ENCODE data around the gene CAST.

CAST gene

DNA sequence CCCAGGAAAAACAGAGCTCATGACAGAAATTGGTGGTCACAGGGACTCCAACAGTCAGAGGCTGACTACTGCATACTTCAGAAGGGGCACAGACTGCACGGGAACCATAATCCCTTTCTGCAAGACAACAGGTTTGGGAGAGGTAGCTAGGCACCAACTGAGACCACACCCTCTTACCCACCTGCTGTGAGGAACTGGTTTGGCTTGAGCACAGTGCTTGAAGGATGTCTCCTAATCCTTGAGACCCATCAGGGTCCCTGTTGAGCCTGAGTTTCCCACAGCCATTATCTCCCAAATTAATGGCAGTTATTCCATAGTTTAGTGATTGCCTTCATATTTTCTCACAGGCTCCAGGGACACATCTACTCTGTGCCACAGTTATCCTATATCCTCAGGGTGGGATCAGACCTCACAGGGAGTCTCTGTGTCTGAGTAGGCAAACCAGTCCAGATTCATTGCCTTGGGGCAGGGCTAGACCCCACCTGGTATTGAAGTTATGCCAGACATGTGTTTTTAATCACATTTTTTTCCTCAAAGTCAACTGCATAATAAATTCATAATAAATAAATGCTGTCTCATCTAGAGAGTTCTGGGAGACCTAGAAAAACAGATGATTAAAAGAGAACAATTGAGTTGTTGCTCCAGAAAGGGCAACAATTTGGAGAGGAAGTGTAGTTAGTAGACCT, 9.3 kb upstream of the CAST start:
- Histone ChIP-seq H3K27me3 (ENCODE audit: insufficient read depth, low read length) (no peaks in the 10 kb centered on the region), H3K27ac (ENCODE audit: low read depth, low read length, poor library complexity, severe bottlenecking) (no peak overlapping the region), H2AFZ (ENCODE audit: low read length) (no peak overlapping the region), H3K4me1 (ENCODE audit: insufficient read depth, low read length, severe bottlenecking) (no peaks in the 10 kb centered on the region), H3F3A (ENCODE audit: insufficient read depth, low read length) (no peaks in the 10 kb centered on the region), H3K9me2 (ENCODE audit: low read depth, low read length) (no peaks in the 10 kb centered on the region), H3K79me2 (ENCODE audit: insufficient read depth, low read length) (no peaks in the 10 kb centered on the region), H4K20me1 (ENCODE audit: insufficient read depth, low read length) (no peaks in the 10 kb centered on the region), H3K36me3 (ENCODE audit: insufficient read depth, low read length) (no peaks in the 10 kb centered on the region), H3K9ac (ENCODE audit: low read length) (no peak overlapping the region), H3K4me2 (ENCODE audit: low read length) (no peak overlapping the region), H3K9me3 (ENCODE audit: low read length) (no peaks in the 10 kb centered on the region), H3K4me3 (ENCODE audit: low read depth, low read length, poor library complexity, severe bottlenecking) (no peak overlapping the region)
- TF ChIP-seq, protein P1, sequence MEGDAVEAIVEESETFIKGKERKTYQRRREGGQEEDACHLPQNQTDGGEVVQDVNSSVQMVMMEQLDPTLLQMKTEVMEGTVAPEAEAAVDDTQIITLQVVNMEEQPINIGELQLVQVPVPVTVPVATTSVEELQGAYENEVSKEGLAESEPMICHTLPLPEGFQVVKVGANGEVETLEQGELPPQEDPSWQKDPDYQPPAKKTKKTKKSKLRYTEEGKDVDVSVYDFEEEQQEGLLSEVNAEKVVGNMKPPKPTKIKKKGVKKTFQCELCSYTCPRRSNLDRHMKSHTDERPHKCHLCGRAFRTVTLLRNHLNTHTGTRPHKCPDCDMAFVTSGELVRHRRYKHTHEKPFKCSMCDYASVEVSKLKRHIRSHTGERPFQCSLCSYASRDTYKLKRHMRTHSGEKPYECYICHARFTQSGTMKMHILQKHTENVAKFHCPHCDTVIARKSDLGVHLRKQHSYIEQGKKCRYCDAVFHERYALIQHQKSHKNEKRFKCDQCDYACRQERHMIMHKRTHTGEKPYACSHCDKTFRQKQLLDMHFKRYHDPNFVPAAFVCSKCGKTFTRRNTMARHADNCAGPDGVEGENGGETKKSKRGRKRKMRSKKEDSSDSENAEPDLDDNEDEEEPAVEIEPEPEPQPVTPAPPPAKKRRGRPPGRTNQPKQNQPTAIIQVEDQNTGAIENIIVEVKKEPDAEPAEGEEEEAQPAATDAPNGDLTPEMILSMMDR (IDR thresholded peaks at IDR 0.05; ENCODE audit: low read length) = no peak

DNA sequence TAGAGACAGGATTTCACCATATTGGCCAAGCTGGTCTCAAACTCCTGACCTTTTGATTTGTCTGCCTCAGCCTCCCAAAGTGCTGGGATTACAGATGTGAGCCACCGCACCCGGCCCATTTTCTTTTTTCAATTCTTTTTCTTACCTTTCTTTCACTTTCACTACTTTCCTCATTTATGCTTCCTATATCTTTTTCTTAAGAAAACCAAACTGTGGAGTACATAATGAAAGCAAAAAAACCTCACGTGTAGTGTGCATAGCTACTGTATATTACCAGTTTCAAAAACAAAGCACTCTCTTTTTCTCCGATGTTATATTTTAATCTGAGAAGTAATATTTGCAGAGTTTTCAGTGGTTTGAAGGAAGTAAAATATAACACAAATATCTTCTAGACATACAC, 8.0 kb upstream of the CAST start:
- H4K20me1 ChIP-seq (ENCODE audit: insufficient read depth, low read length) = no peaks in the 10 kb centered on the region
- no peaks in the 10 kb centered on the region for H3K36me3 ChIP-seq (ENCODE audit: insufficient read depth, low read length)
- H3K4me1 ChIP-seq (ENCODE audit: insufficient read depth, low read length, severe bottlenecking) = no peaks in the 10 kb centered on the region
- no peaks in the 10 kb centered on the region for H3F3A ChIP-seq (ENCODE audit: insufficient read depth, low read length)
- no peaks in the 10 kb centered on the region for H3K27me3 ChIP-seq (ENCODE audit: insufficient read depth, low read length)
- no peak overlapping the region for H3K4me3 ChIP-seq (ENCODE audit: low read depth, low read length, poor library complexity, severe bottlenecking)
- H3K79me2 ChIP-seq (ENCODE audit: insufficient read depth, low read length) = no peaks in the 10 kb centered on the region
- TF ChIP-seq EZH2 (IDR thresholded peaks at IDR 0.05; ENCODE audit: borderline replicate concordance, low read length) = no peak
- TF ChIP-seq, protein P1 (IDR thresholded peaks at IDR 0.05; ENCODE audit: low read length) = no peak
- H3K27ac ChIP-seq (ENCODE audit: low read depth, low read length, poor library complexity, severe bottlenecking) = no peak overlapping the region
- no peaks in the 10 kb centered on the region for H3K9me2 ChIP-seq (ENCODE audit: low read depth, low read length)
- H3K4me2 ChIP-seq (ENCODE audit: low read length) = no peak overlapping the region
- H2AFZ ChIP-seq (ENCODE audit: low read length) = no peak overlapping the region
- H3K9me3 ChIP-seq (ENCODE audit: low read length) = no peaks in the 10 kb centered on the region
- no peak overlapping the region for H3K9ac ChIP-seq (ENCODE audit: low read length)

DNA sequence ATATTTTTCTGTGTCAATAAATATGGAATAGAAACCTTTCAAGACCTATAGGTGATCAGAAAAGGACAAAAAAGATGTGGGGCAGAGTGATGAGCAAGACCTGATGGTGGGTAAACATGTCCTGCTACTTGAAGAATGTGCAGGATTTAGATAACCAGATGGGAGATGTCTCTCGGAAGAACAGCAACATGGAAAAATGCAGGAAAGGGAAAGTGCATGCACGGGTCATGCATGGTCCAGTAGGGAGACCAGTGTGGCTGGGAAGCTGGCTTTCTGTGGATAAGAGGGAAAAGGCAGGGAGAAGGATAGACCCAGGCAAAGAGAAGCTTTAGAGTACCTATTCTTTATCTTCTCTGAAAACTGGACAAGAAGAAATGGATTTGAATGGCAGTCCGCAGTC, 7.1 kb upstream of the CAST start:
- no peaks in the 10 kb centered on the region for H3K27me3 ChIP-seq (ENCODE audit: insufficient read depth, low read length)
- H3K4me2 ChIP-seq (ENCODE audit: low read length) = no peak overlapping the region
- H3K27ac ChIP-seq (ENCODE audit: low read depth, low read length, poor library complexity, severe bottlenecking) = no peak overlapping the region
- no peak overlapping the region for H3K9ac ChIP-seq (ENCODE audit: low read length)
- no peaks in the 10 kb centered on the region for H4K20me1 ChIP-seq (ENCODE audit: insufficient read depth, low read length)
- H3K36me3 ChIP-seq (ENCODE audit: insufficient read depth, low read length) = no peaks in the 10 kb centered on the region
- no peaks in the 10 kb centered on the region for H3K4me1 ChIP-seq (ENCODE audit: insufficient read depth, low read length, severe bottlenecking)
- TF ChIP-seq EZH2 (IDR thresholded peaks at IDR 0.05; ENCODE audit: borderline replicate concordance, low read length) = no peak
- TF ChIP-seq, protein P1 (IDR thresholded peaks at IDR 0.05; ENCODE audit: low read length) = no peak
- no peak overlapping the region for H2AFZ ChIP-seq (ENCODE audit: low read length)
- H3K79me2 ChIP-seq (ENCODE audit: insufficient read depth, low read length) = no peaks in the 10 kb centered on the region
- no peaks in the 10 kb centered on the region for H3F3A ChIP-seq (ENCODE audit: insufficient read depth, low read length)
- H3K4me3 ChIP-seq (ENCODE audit: low read depth, low read length, poor library complexity, severe bottlenecking) = no peak overlapping the region
- no peaks in the 10 kb centered on the region for H3K9me3 ChIP-seq (ENCODE audit: low read length)
- H3K9me2 ChIP-seq (ENCODE audit: low read depth, low read length) = no peaks in the 10 kb centered on the region

Measured in OCI-LY1 (cell line).